HL-60 (cell line): ENCODE measurements around the gene DDR1.

Experiments
- DNase-seq, 2 experiments: peaks; one replicate each; pipeline ENCODE4 v3.0.0-alpha.2; 2010 to 2020; ENCODE audit warnings: low read depth in 1 of 2, low spot score in 1 of 2
- H3K27ac ChIP-seq: fragments of 250-450 bp; sonication (Bioruptor Pico); replicated peaks from 2 replicates; pipeline ENCODE4 v1.5.1; 2020; ENCODE audit warnings: mild to moderate bottlenecking, moderate library complexity
- H3K27me3 ChIP-seq: fragments of 250-450 bp; sonication (Bioruptor Pico); 2 replicates; pipeline ENCODE4 v1.5.1; 2021; ENCODE audit warnings: mild to moderate bottlenecking, moderate library complexity; ENCODE audit not compliant: insufficient read depth, poor library complexity, severe bottlenecking
- H3K4me3 ChIP-seq: replicated peaks from 2 replicates; pipeline ENCODE4 v1.5.1; 2011; ENCODE audit warnings: mild to moderate bottlenecking, control low read depth, low read length; ENCODE audit not compliant: insufficient read depth
- CTCF ChIP-seq: IDR thresholded peaks from one replicate; pipeline ENCODE4 v1.5.1; 2011; ENCODE audit warnings: low read length, control low read depth, inconsistent platforms; ENCODE audit not compliant: insufficient read depth
- GABPA ChIP-seq: IDR thresholded peaks from 2 replicates; pipeline ENCODE4 v1.6.1; 2012; ENCODE audit warnings: low read depth
- POLR2AphosphoS5 ChIP-seq: IDR thresholded peaks from 2 replicates; pipeline ENCODE4 v1.6.1; 2012; ENCODE audit warnings: low read depth
- SPI1 ChIP-seq: IDR thresholded peaks from 2 replicates; pipeline ENCODE4 v1.6.1; 2012; ENCODE audit warnings: low read depth, mild to moderate bottlenecking, borderline replicate concordance
- TF ChIP-seq, protein P1 (sequence below): IDR thresholded peaks from 2 replicates; pipeline ENCODE4 v1.6.1; 2012; ENCODE audit warnings: low read depth; ENCODE audit not compliant: insufficient replicate concordance

DDR1 gene

GRCh38 chr6:30928677-30929076, 44.4 kb downstream of the DDR1 start:
- Histone ChIP-seq H3K27me3 (no peaks in the 10 kb centered on the region), H3K4me3 (no peak overlapping the region), H3K27ac (no peak overlapping the region)
- no peak for DNase-seq
- TF ChIP-seq, protein P1, sequence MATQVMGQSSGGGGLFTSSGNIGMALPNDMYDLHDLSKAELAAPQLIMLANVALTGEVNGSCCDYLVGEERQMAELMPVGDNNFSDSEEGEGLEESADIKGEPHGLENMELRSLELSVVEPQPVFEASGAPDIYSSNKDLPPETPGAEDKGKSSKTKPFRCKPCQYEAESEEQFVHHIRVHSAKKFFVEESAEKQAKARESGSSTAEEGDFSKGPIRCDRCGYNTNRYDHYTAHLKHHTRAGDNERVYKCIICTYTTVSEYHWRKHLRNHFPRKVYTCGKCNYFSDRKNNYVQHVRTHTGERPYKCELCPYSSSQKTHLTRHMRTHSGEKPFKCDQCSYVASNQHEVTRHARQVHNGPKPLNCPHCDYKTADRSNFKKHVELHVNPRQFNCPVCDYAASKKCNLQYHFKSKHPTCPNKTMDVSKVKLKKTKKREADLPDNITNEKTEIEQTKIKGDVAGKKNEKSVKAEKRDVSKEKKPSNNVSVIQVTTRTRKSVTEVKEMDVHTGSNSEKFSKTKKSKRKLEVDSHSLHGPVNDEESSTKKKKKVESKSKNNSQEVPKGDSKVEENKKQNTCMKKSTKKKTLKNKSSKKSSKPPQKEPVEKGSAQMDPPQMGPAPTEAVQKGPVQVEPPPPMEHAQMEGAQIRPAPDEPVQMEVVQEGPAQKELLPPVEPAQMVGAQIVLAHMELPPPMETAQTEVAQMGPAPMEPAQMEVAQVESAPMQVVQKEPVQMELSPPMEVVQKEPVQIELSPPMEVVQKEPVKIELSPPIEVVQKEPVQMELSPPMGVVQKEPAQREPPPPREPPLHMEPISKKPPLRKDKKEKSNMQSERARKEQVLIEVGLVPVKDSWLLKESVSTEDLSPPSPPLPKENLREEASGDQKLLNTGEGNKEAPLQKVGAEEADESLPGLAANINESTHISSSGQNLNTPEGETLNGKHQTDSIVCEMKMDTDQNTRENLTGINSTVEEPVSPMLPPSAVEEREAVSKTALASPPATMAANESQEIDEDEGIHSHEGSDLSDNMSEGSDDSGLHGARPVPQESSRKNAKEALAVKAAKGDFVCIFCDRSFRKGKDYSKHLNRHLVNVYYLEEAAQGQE, result no peak
- TF ChIP-seq POLR2AphosphoS5 (no peak), SPI1 (no peak), CTCF (no peak), GABPA (no peak)

DNA sequence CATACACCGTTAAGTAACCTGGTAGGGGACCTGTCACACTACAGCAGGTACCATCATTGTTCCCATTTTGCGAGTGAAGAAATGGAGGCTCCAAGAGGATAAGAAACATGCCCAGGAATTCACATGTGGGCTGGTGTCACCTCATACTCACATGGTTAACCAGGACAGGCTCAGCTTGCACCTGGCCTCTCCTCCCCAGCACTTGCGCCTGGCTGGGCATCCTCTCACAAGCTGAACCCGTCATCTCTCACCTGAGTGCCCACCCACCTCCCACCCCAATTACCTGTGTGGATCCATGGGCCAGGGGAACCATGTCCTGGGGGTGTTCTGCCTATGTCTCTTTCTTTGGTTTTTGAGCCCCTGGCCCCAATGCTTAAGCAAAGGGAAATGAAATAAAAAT, 46.2 kb downstream of the DDR1 start:
- TF ChIP-seq POLR2AphosphoS5, result no peak
- TF ChIP-seq SPI1, result no peak
- no peak for TF ChIP-seq GABPA
- TF ChIP-seq, protein P1, result no peak
- no peak for TF ChIP-seq CTCF
- no peak overlapping the region for H3K27ac ChIP-seq
- no peak overlapping the region for H3K4me3 ChIP-seq
- no peak for DNase-seq
- H3K27me3 ChIP-seq, result no peaks in the 10 kb centered on the region

- TF ChIP-seq GABPA (no peak), CTCF (no peak), SPI1 (no peak), POLR2AphosphoS5 (no peak)
- TF ChIP-seq, protein P1, result no peak
Observed at GRCh38 chr6:30931272-30931671, 47.0 kb downstream of the DDR1 start.

More at GRCh38 chr6:30931272-30931671, 47.0 kb downstream of the DDR1 start:
- H3K27ac ChIP-seq, result no peak overlapping the region
- no peak overlapping the region for H3K4me3 ChIP-seq
- no peaks in the 10 kb centered on the region for H3K27me3 ChIP-seq
- no peak for DNase-seq
